T1000 (cell line): ENCODE results near the gene HLA-DQB2.

ENCODE experiments used
- DNase-seq: peaks from one replicate; lab custom pipeline; 2025; ENCODE audit warnings: mixed read lengths; lab: John Stamatoyannopoulos, UW

The HLA-DQB2 gene

GRCh38 chr6:32744776-32745175 lies 18.6 kb downstream of the HLA-DQB2 start:
- no peak for DNase-seq

GRCh38 chr6:32742374-32742773 lies 21.0 kb downstream of the HLA-DQB2 start:
- DNase-seq = no peak

- DNase-seq = no peak
Measured at GRCh38 chr6:32741031-32741960, 22.0 kb downstream of the HLA-DQB2 start, which contains the start of gene HLA-DQA2. TSS of gene HLA-DQA2 (plus strand) at chr6:32741391. CDS start at chr6:32741444, 53 bp downstream.

GRCh38 chr6:32738126-32738525 lies 25.2 kb downstream of the HLA-DQB2 start:
- DNase-seq = no peak

- no peak for DNase-seq
Measured at GRCh38 chr6:32718879-32719278, 44.5 kb downstream of the HLA-DQB2 start.

- no peak for DNase-seq
Measured at GRCh38 chr6:32716396-32716795, 46.9 kb downstream of the HLA-DQB2 start.

GRCh38 chr6:32713241-32713640 lies 50.1 kb downstream of the HLA-DQB2 start:
- no peak for DNase-seq

- DNase-seq = no peak
Measured at GRCh38 chr6:32709625-32710024, 53.7 kb downstream of the HLA-DQB2 start.
